ENCODE data around the gene STAT2. TPM values are rescaled to one million over a fixed set of nuclear protein-coding genes. Genes with fewer than 3 reads are reported as not detected.
"Not testable (repeated sequence)": the region's sequence is repeated elsewhere in the genome, so short reads cannot be mapped to it uniquely, and the experiment has no call there.

Gene STAT2
- total RNA-seq (2021; ENCODE audit: unreplicated experiment) (50.4 TPM), Bru-seq, nascent RNA (percentile 65 among the genes with signal in this experiment), BruChase-seq, experiment 1, labeled RNA remaining after a 2-hour chase (percentile 81 among the genes with signal in this experiment), BruChase-seq, experiment 2, labeled RNA remaining after a 6-hour chase (percentile 81 among the genes with signal in this experiment)
- polyA plus RNA-seq (2012; ENCODE audit: insufficient read length): 26.5 TPM
- long read RNA-seq, partial matches to known transcripts: 9 of 18 reads
- long read RNA-seq, other reads (novel, unspliced or antisense): 9 of 18 reads

- peaks cover 8% of the 10 kb centered on the region for H3K4me1 ChIP-seq (ENCODE audit: control insufficient read depth, insufficient read depth, low read length)
- peak; percentile 99 for DNase-seq (ENCODE audit: low read depth, low spot score)
- ChIA-PET POLR2A (interaction anchor here (0.6 to 1.1 kb wide), 6 partner anchors 8 to 196 kb away, joined by 3 to 8 read pairs (median 4); no protein-coding TSS in a partner anchor), CTCF (interaction anchor here (0.5 to 0.9 kb wide), 2 partner anchors 15 to 213 kb away, joined by 5 to 6 read pairs; no protein-coding TSS in a partner anchor)
- intact Hi-C loops (cut with micrococcal nuclease; ENCODE audit: unreplicated experiment): loop anchor here (10.0 kb wide), 1 partner anchor 105 kb away; the partner anchor contains the start of gene SPRYD4
- in situ Hi-C loops (cut with HindIII; ENCODE audit: low pct_unique_long_range_greater_than_20kb, low sequenced_read_pairs): no loop called here
- BruUV-seq (replicated peaks): no TSS peak
- ATAC-seq: peak; percentile 99
- TF ChIP-seq SIN3A (IDR thresholded peaks at IDR 0.05; ENCODE audit: borderline replicate concordance, insufficient read depth, low read depth, low read length): 0 out of 2 replicates have a peak, but pooled peaks have one; percentile 22
- peak; percentile 73 for TF ChIP-seq POLR2AphosphoS5 (IDR thresholded peaks at IDR 0.05; ENCODE audit: low read depth, low read length)
- TF ChIP-seq, protein P1, sequence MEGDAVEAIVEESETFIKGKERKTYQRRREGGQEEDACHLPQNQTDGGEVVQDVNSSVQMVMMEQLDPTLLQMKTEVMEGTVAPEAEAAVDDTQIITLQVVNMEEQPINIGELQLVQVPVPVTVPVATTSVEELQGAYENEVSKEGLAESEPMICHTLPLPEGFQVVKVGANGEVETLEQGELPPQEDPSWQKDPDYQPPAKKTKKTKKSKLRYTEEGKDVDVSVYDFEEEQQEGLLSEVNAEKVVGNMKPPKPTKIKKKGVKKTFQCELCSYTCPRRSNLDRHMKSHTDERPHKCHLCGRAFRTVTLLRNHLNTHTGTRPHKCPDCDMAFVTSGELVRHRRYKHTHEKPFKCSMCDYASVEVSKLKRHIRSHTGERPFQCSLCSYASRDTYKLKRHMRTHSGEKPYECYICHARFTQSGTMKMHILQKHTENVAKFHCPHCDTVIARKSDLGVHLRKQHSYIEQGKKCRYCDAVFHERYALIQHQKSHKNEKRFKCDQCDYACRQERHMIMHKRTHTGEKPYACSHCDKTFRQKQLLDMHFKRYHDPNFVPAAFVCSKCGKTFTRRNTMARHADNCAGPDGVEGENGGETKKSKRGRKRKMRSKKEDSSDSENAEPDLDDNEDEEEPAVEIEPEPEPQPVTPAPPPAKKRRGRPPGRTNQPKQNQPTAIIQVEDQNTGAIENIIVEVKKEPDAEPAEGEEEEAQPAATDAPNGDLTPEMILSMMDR (IDR thresholded peaks at IDR 0.05): no peak
- no peak for TF ChIP-seq TCF7L2 (IDR thresholded peaks at IDR 0.05; ENCODE audit: low read depth, low read length)
- TF ChIP-seq, protein P2, sequence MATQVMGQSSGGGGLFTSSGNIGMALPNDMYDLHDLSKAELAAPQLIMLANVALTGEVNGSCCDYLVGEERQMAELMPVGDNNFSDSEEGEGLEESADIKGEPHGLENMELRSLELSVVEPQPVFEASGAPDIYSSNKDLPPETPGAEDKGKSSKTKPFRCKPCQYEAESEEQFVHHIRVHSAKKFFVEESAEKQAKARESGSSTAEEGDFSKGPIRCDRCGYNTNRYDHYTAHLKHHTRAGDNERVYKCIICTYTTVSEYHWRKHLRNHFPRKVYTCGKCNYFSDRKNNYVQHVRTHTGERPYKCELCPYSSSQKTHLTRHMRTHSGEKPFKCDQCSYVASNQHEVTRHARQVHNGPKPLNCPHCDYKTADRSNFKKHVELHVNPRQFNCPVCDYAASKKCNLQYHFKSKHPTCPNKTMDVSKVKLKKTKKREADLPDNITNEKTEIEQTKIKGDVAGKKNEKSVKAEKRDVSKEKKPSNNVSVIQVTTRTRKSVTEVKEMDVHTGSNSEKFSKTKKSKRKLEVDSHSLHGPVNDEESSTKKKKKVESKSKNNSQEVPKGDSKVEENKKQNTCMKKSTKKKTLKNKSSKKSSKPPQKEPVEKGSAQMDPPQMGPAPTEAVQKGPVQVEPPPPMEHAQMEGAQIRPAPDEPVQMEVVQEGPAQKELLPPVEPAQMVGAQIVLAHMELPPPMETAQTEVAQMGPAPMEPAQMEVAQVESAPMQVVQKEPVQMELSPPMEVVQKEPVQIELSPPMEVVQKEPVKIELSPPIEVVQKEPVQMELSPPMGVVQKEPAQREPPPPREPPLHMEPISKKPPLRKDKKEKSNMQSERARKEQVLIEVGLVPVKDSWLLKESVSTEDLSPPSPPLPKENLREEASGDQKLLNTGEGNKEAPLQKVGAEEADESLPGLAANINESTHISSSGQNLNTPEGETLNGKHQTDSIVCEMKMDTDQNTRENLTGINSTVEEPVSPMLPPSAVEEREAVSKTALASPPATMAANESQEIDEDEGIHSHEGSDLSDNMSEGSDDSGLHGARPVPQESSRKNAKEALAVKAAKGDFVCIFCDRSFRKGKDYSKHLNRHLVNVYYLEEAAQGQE (IDR thresholded peaks at IDR 0.05; ENCODE audit: insufficient read depth in 1 of 2, low read depth in 2 of 2, low read length in 1 of 2): no peak; a peak in 1 of 4 replicates
- no peaks in the 10 kb centered on the region for H3K27me3 ChIP-seq (ENCODE audit: control insufficient read depth, insufficient read depth, low read length)
- H3K27ac ChIP-seq (ENCODE audit: low read length): peak within 1 kb of the TSS; percentile 96
- peak within 1 kb of the TSS; percentile 87 to 95 for H3K4me3 ChIP-seq (ENCODE audit: low read depth in 2 of 2, low read length in 2 of 2)
- H3K36me3 ChIP-seq (ENCODE audit: control insufficient read depth, insufficient read depth, low read length): no peaks in the 10 kb centered on the region; the same call in 1 of the 2 replicates
- H3K9me3 ChIP-seq (ENCODE audit: control insufficient read depth, insufficient read depth, low read depth, low read length): no peaks in the 10 kb centered on the region
Observed at GRCh38 chr12:56359851-56360767, at the start of gene STAT2. TSS of gene STAT2 (minus strand) at chr12:56360107. CDS start at chr12:56356571, 3,536 bp downstream.

GRCh38 chr12:56408799-56409417 lies 49.0 kb upstream of the STAT2 start:
- Histone ChIP-seq H3K4me1 (ENCODE audit: control insufficient read depth, insufficient read depth, low read length) (no peaks in the 10 kb centered on the region), H3K27ac (ENCODE audit: low read length) (no peak overlapping the region), H3K36me3 (ENCODE audit: control insufficient read depth, insufficient read depth, low read length) (no peaks in the 10 kb centered on the region), H3K27me3 (ENCODE audit: control insufficient read depth, insufficient read depth, low read length) (no peaks in the 10 kb centered on the region), H3K9me3 (ENCODE audit: control insufficient read depth, insufficient read depth, low read depth, low read length) (no peaks in the 10 kb centered on the region), H3K4me3 (ENCODE audit: low read depth in 2 of 2, low read length in 2 of 2) (no peak overlapping the region)
- CTCF ChIA-PET: no interaction called here
- no peak for ATAC-seq
- no peak for DNase-seq (ENCODE audit: low read depth, low spot score)
- intact Hi-C loops (cut with micrococcal nuclease; ENCODE audit: unreplicated experiment) (no loop called here), in situ Hi-C loops (cut with HindIII; ENCODE audit: low pct_unique_long_range_greater_than_20kb, low sequenced_read_pairs) (no loop called here)
- POLR2A ChIA-PET: no interaction called here
- BruUV-seq (replicated peaks): no TSS peak
- TF ChIP-seq, protein P2 (IDR thresholded peaks at IDR 0.05; ENCODE audit: insufficient read depth in 1 of 2, low read depth in 2 of 2, low read length in 1 of 2): no peak
- TF ChIP-seq SIN3A (IDR thresholded peaks at IDR 0.05; ENCODE audit: borderline replicate concordance, insufficient read depth, low read depth, low read length) (no peak), POLR2AphosphoS5 (IDR thresholded peaks at IDR 0.05; ENCODE audit: low read depth, low read length) (no peak)
- TF ChIP-seq, protein P1 (IDR thresholded peaks at IDR 0.05): no peak

DNA sequence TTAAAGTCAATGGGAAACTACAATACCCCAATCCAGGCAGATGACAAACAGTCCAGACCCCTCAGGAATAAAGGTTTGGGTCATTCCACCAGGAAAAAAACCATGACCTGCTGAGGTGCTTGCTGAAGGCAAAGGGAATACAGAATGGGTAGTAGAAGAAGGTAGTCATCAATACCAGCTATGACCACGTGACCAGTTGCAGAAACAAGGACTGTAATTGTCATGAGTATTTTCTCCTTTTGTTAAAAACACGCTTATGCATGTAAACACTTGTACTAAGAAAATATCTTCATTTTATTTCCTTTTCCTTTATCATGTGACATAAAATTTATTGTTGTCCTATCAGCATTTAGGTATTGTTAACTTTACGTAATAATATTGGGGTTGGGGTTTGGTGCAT lies 44.3 kb upstream of the STAT2 start:
- H3K27ac ChIP-seq (ENCODE audit: low read length); BruUV-seq (replicated peaks); DNase-seq (ENCODE audit: low read depth, low spot score); POLR2A ChIA-PET; H3K27me3 ChIP-seq (ENCODE audit: control insufficient read depth, insufficient read depth, low read length); CTCF ChIA-PET; H3K4me3 ChIP-seq (ENCODE audit: low read depth in 2 of 2, low read length in 2 of 2); intact Hi-C loops (cut with micrococcal nuclease; ENCODE audit: unreplicated experiment); in situ Hi-C loops (cut with HindIII; ENCODE audit: low pct_unique_long_range_greater_than_20kb, low sequenced_read_pairs); H3K9me3 ChIP-seq (ENCODE audit: control insufficient read depth, insufficient read depth, low read depth, low read length); H3K36me3 ChIP-seq (ENCODE audit: control insufficient read depth, insufficient read depth, low read length); H3K4me1 ChIP-seq (ENCODE audit: control insufficient read depth, insufficient read depth, low read length); ATAC-seq: not testable (repeated sequence)
